Fibroblast of mammary gland (primary cell): ENCODE measurements around the gene UCN3.

Experiments
- DNase-seq: peaks from one replicate; pipeline ENCODE4 v3.0.0-alpha.2; 2010; ENCODE audit warnings: low read depth
- H3K4me3 ChIP-seq: 2 replicates; pipeline ENCODE4 v1.5.1; 2011; ENCODE audit warnings: low read depth, mild to moderate bottlenecking, low read length, moderate library complexity; ENCODE audit not compliant: control insufficient read depth
- TF ChIP-seq, protein P1 (sequence below): conservative IDR thresholded peaks from 2 replicates; pipeline ENCODE4 v1.5.1; 2011; ENCODE audit warnings: low read depth, low read length, inconsistent platforms; ENCODE audit not compliant: control insufficient read depth, insufficient read depth

UCN3 gene

DNA sequence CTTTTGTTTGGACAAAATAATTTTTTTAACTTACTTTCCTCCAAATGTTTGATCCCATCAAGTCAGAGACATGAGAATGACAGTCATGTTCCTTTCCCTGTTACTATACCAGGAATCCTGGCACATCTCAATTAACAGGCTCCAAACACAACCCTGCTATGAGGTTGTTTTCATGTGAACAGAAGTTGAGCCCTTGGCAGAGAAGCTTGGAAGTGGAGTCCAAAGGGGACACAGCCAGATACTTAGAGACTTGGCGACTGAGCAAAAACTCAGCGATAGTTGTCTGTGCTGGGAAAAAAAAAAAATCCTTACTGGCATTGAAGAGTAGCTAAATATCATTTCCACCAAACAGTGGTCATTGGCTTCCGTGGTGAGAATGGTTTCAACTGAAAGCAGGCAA, 27.0 kb downstream of the UCN3 start:
- TF ChIP-seq, protein P1, sequence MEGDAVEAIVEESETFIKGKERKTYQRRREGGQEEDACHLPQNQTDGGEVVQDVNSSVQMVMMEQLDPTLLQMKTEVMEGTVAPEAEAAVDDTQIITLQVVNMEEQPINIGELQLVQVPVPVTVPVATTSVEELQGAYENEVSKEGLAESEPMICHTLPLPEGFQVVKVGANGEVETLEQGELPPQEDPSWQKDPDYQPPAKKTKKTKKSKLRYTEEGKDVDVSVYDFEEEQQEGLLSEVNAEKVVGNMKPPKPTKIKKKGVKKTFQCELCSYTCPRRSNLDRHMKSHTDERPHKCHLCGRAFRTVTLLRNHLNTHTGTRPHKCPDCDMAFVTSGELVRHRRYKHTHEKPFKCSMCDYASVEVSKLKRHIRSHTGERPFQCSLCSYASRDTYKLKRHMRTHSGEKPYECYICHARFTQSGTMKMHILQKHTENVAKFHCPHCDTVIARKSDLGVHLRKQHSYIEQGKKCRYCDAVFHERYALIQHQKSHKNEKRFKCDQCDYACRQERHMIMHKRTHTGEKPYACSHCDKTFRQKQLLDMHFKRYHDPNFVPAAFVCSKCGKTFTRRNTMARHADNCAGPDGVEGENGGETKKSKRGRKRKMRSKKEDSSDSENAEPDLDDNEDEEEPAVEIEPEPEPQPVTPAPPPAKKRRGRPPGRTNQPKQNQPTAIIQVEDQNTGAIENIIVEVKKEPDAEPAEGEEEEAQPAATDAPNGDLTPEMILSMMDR, result no peak
- no peak overlapping the region for H3K4me3 ChIP-seq
- no peak for DNase-seq

DNA sequence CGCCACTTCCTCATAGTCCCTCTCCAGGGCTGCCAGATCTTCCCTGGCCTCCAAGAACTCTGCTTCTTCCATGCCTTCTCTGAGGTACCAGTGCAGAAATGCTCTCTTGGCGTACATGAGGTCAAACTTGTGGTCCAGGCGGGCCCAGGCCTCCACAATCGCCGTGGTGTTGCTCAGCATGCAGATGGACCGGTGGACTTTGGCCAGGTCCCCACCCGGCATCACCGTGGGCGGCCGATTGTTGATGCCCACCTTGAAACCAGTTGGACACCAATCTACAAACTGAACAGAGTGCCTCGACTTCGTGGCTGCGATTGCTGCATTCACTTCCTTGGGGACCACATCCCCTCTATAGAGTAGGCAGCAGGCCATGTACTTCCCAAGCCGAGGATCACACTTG, 28.8 kb downstream of the UCN3 start:
- TF ChIP-seq, protein P1, result no peak
- DNase-seq, result no peak
- no peak overlapping the region for H3K4me3 ChIP-seq

DNA sequence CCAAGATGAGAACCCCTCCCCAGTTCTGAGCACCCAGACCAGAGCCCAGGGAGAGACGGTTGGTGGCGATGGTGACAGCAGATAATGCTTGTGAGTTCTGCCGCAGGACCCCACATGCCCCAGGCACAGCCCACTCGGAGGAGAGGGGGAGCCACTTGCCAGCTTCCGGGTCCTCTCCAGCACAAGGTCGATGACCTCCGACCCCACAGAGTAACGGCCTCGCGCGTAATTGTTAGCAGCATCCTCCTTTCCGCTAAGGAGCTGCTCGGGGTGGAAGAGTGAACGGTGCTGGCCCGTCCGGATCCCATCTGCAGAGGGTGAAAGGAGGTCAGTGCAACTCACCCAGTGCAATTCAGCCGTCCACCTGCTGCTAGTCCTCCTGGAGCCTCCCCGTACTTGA, 30.4 kb downstream of the UCN3 start:
- TF ChIP-seq, protein P1, result no peak
- no peak for DNase-seq
- H3K4me3 ChIP-seq, result no peak overlapping the region

DNA sequence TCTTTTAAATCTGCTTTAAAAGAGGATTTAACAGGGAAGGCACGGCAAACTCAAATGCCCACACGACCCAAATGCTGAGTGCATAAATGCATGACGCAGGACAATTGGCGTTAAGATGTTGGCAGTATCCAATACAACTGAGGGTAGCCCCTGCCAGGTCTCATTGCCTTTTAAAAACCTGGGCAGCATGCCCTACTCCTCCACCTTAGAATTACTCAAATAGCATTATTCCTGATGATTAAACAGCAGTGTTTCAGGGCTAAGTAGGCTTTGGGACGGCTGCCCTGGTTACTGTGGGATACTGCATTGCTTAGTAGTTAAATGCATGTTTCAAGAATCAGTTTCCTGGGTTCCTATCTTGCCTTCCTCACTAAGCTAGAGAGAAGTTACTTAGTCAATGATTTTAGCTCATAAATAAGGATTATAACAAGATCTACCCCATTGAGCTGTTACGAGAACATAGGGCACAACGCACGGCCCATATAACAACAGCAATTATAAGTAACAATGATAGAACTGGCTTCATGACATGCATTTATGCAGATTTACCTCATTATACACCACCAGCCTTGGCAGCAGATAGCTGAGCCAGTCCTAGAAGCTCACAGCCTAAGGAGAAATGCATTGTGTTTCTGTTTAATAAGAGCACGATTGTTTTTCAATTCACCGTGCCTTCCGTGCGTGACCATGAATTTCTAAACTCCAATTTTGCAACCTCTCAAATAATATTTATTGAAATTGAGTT, 32.0 kb downstream of the UCN3 start:
- DNase-seq, result no peak
- no peak overlapping the region for H3K4me3 ChIP-seq
- TF ChIP-seq, protein P1, result no peak

DNA sequence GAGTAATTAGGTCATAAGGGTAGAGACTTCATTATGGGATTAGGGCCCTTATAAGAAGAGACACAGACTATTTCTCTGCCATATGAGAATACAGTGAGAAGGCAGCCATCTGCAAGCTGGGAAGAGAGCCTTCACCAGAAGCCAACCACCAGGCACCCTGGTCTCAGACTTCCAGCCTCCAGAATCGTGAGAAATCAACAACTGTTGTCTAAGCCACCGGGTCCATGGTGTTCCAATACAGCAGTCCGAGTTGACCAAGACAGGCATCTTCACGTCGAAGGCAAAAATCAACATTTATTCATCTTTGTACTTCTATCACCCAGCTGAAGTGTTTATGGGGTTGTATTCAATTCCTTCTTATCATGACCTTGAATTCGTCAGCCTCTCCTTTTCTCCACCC, 34.6 kb downstream of the UCN3 start:
- DNase-seq, result no peak
- no peak overlapping the region for H3K4me3 ChIP-seq
- TF ChIP-seq, protein P1, result no peak

DNA sequence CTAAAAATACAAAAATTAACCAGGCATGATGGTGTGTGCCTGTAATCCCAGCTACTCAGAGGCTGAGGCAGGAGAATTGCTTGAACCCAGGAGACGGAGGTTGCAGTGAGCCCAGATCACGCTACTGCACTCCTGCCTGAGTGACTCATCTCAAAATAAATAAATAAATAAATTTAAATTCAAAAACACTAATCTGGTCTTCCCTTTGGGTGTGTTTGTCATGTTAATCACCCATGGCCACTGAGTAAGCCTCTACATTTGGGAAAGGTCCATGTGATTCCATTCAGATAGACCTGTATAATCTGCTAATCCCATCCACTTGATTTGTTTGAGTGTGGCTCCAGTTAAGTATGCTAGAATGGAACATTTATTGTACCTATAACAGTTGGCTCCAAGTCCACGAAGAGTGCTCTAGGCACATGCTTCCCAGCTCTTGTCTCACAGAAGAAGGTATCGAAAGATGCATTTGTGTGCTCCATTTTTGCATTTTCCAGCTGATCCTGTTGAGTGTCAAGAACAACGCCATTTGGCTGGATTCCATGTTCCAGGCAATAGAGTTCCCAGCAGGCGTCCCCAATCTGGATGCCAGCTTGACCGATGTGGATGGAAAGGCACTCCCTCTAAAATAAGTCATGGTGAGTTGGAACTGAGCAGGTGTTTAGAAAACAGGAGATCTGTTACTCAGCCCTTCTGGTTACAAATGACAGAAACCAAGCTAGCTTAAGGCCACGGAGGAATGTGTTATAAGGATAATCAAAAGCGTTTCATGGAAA, 35.9 kb downstream of the UCN3 start:
- TF ChIP-seq, protein P1, result no peak
- DNase-seq, result no peak
- no peak overlapping the region for H3K4me3 ChIP-seq
